Endothelial cell of umbilical vein (primary cell): ENCODE results near the gene SLC8A1. TPM values are rescaled to one million over a fixed set of nuclear protein-coding genes. Genes with fewer than 3 reads are reported as not detected.

ENCODE experiments used
- BruUV-seq: library from RNA; stranded (reverse); fragments of 400-500 nt; replicated peaks from 2 replicates; lab custom pipeline; 2021; lab: Mats Ljungman, UMichigan
- CTCF ChIA-PET: fragments of 300-600, 350-600 bp; sonication (Branson Sonifier 250); formaldehyde crosslinking; loops from one replicate; lab custom pipeline; 2021; ENCODE audit warnings: antibody characterized with exemption, inconsistent platforms; lab: Charles Lee
- POLR2A ChIA-PET: fragments of 300-600, 350-600 bp; sonication (Branson Sonifier 250); formaldehyde crosslinking; loops from one replicate; lab custom pipeline; 2021; ENCODE audit warnings: antibody characterized with exemption, inconsistent platforms; lab: Charles Lee
- DNase-seq: peaks from one replicate; pipeline ENCODE4 v3.0.0-alpha.2; 2011; ENCODE audit warnings: low read depth, low spot score
- FAIRE-seq: peaks from 2 replicates; lab custom pipeline; 2011; peaks lifted over from hg19 to GRCh38; lab: Jason Lieb, UNC
- H2AFZ ChIP-seq: 2 replicates; pipeline ENCODE4 v1.6.0; 2012; ENCODE audit warnings: low read depth, low read length, control low read depth, inconsistent platforms
- H3K27ac ChIP-seq: 2 replicates; pipeline ENCODE4 v1.5.1; 2011; ENCODE audit warnings: low read depth, mild to moderate bottlenecking, control low read depth, low read length, moderate library complexity; ENCODE audit not compliant: insufficient read depth
- H3K27me3 ChIP-seq, 2 experiments: 2 replicates each; pipeline versions ENCODE4 v1.6.0 to v1.6.1; 2011; ENCODE audit warnings: low read length in 2 of 2, mixed read lengths in 1 of 2; ENCODE audit not compliant: control insufficient read depth in 2 of 2, insufficient read depth in 2 of 2
- H3K36me3 ChIP-seq, 2 experiments: 2 replicates in 1 of 2; 3 replicates in 1 of 2; pipeline ENCODE4 v1.5.1; 2011; ENCODE audit warnings: low read length in 2 of 2, mild to moderate bottlenecking in 1 of 2, moderate library complexity in 1 of 2; ENCODE audit not compliant: control insufficient read depth in 2 of 2, insufficient read depth in 2 of 2; ENCODE audit errors: extremely low read depth in 1 of 2
- H3K4me1 ChIP-seq: 3 replicates; pipeline ENCODE4 v1.5.1; 2011; ENCODE audit warnings: mild to moderate bottlenecking, low read length; ENCODE audit not compliant: control insufficient read depth, insufficient read depth; ENCODE audit errors: extremely low read depth
- H3K4me2 ChIP-seq: 2 replicates; pipeline ENCODE4 v1.6.1; 2011; ENCODE audit warnings: low read length, control low read depth, mixed read lengths; ENCODE audit not compliant: insufficient read depth
- H3K4me3 ChIP-seq, 3 experiments: fragments of 200-600 bp in 1 of 3; sonication (generic), shearing (Covaris generic) in 1 of 3; replicated peaks in 1 of 3; 2 replicates each; pipeline ENCODE4 v1.5.1; 2011 to 2016; ENCODE audit warnings: control low read depth in 3 of 3, low read length in 3 of 3, mild to moderate bottlenecking in 2 of 3, inconsistent platforms in 1 of 3, low read depth in 1 of 3, moderate library complexity in 1 of 3; ENCODE audit not compliant: insufficient read depth in 1 of 3
- H3K79me2 ChIP-seq: 2 replicates; pipeline ENCODE4 v1.6.0; 2012; ENCODE audit warnings: low read length, inconsistent platforms; ENCODE audit not compliant: control insufficient read depth, insufficient read depth
- H3K9ac ChIP-seq: replicated peaks from 2 replicates; pipeline ENCODE3; 2011; ENCODE audit warnings: low read length, control low read depth; ENCODE audit not compliant: insufficient read depth; ENCODE audit errors: extremely low read depth
- H3K9me1 ChIP-seq: replicated peaks from 3 replicates; pipeline ENCODE4 v1.6.0; 2011; ENCODE audit warnings: mild to moderate bottlenecking, low read length; ENCODE audit not compliant: control insufficient read depth, insufficient read depth; ENCODE audit errors: extremely low read depth
- H3K9me3 ChIP-seq: replicated peaks from 2 replicates; pipeline ENCODE4 v1.5.1; 2012; ENCODE audit warnings: low read length, inconsistent platforms; ENCODE audit not compliant: control insufficient read depth, insufficient read depth
- H4K20me1 ChIP-seq: replicated peaks from 2 replicates; pipeline ENCODE3; 2011; ENCODE audit warnings: mild to moderate bottlenecking, low read length; ENCODE audit not compliant: control insufficient read depth, insufficient read depth; ENCODE audit errors: extremely low read depth
- CTCF ChIP-seq, 2 donors: IDR thresholded peaks; 1 replicate in 1 of 2; 2 replicates in 1 of 2; pipeline ENCODE4 v1.5.1; 2011; ENCODE audit warnings: low read length in 2 of 2, mild to moderate bottlenecking in 2 of 2, moderate library complexity in 2 of 2, control low read depth in 1 of 2, inconsistent platforms in 1 of 2, low read depth in 1 of 2; ENCODE audit not compliant: insufficient read depth in 1 of 2; ENCODE audit errors: extremely low read depth in 1 of 2
- EZH2 ChIP-seq: IDR thresholded peaks from 2 replicates; pipeline ENCODE4 v1.6.1; 2012; ENCODE audit warnings: borderline replicate concordance, low read depth, mild to moderate bottlenecking, moderate library complexity, low read length, inconsistent platforms; ENCODE audit not compliant: severe bottlenecking
- FOS ChIP-seq: IDR thresholded peaks from 2 replicates; pipeline ENCODE4 v1.6.1; 2011; ENCODE audit warnings: mild to moderate bottlenecking, low read length, moderate library complexity, borderline replicate concordance; ENCODE audit not compliant: insufficient read depth
- GATA2 ChIP-seq: IDR thresholded peaks from 2 replicates; pipeline ENCODE4 v1.7.0; 2011; ENCODE audit warnings: low read depth, mild to moderate bottlenecking, moderate library complexity, mixed read lengths, low read length; ENCODE audit not compliant: insufficient read length, insufficient read depth
- JUN ChIP-seq: IDR thresholded peaks from 2 replicates; pipeline ENCODE4 v1.6.1; 2011; ENCODE audit warnings: borderline replicate concordance, low read depth; ENCODE audit not compliant: insufficient read length, insufficient read depth
- MAX ChIP-seq: IDR thresholded peaks from 2 replicates; pipeline ENCODE4 v1.6.1; 2011; ENCODE audit not compliant: insufficient read depth, insufficient read length
- MYC ChIP-seq: IDR thresholded peaks from one replicate; pipeline ENCODE4 v1.6.1; 2011; ENCODE audit warnings: mild to moderate bottlenecking, low read depth, low read length
- POLR2A ChIP-seq: IDR thresholded peaks from 2 replicates; pipeline ENCODE4 v1.6.1; 2012; ENCODE audit warnings: low read depth, mild to moderate bottlenecking, control low read depth, low read length
- POLR2AphosphoS5 ChIP-seq: IDR thresholded peaks from 2 replicates; pipeline ENCODE4 v1.6.1; 2012; ENCODE audit warnings: low read depth, mild to moderate bottlenecking, control low read depth, low read length, moderate library complexity; ENCODE audit not compliant: insufficient read depth
- dilution Hi-C: fragments of 300-500 bp; cut with MboI; formaldehyde crosslinking; loops from one replicate; pipeline ENCODE4 v1.15.0; 2019; ENCODE audit warnings: low sequenced_read_pairs; ENCODE audit not compliant: extremely low pct_ligation_motif_present
- intact Hi-C: fragments of 100-400 bp; cut with micrococcal nuclease; formaldehyde crosslinking; loops from one replicate; pipeline ENCODE4 v1.10.0; 2022
- polyA plus RNA-seq, 4 experiments: library from polyadenylated mRNA; depleted of rRNA in 3 of 4; stranded (reverse) in 3 of 4; unstranded in 1 of 4; fragments of >200 nt; gene quantifications; 2 replicates each; pipeline versions ENCODE4 v1.2.1 to v1.2.3, GENCODE V29; 2011 to 2012; ENCODE audit warnings: missing spikeins in 1 of 4
- total RNA-seq: library from RNA; stranded (reverse); gene quantifications from 2 replicates; pipeline ENCODE4 v1.2.3, GENCODE V29; 2021

SLC8A1 gene
- total and polyA plus RNA-seq, 2 donors (not counting 3 experiments of a cell fraction or from before 2014, with no cell fraction given), result 0.19 to 1.8 TPM

GRCh38 chr2:40209761-40210160 is 242.1 kb downstream of the SLC8A1 start:
- BruUV-seq, result no TSS peak
- dilution Hi-C loops, result no loop called here
- TF ChIP-seq GATA2, result no peak
- TF ChIP-seq MAX, result no peak
- POLR2A ChIA-PET, result no interaction called here
- Histone ChIP-seq H3K9ac (no peak overlapping the region), H3K4me1 (no peaks in the 10 kb centered on the region), H3K36me3 (no peaks in the 10 kb centered on the region), H4K20me1 (no peaks in the 10 kb centered on the region), H3K9me3 (no peaks in the 10 kb centered on the region), H3K27me3 (peaks cover 0 to 1% of the 10 kb centered on the region in 2 experiments), H3K4me3 (no peak overlapping the region), H2AFZ (no peak overlapping the region), H3K27ac (no peak overlapping the region), H3K79me2 (no peaks in the 10 kb centered on the region), H3K4me2 (no peak overlapping the region), H3K9me1 (no peaks in the 10 kb centered on the region)
- intact Hi-C loops, result loop anchor here (10.0 kb wide), 1 partner anchor 295 kb away; no protein-coding TSS in a partner anchor
- CTCF ChIA-PET, result interaction anchor here (1.1 to 1.4 kb wide), 2 partner anchors 296 to 345 kb away, joined by 3 to 4 read pairs; no protein-coding TSS in a partner anchor
- FAIRE-seq, result no peak
- DNase-seq, result no peak

GRCh38 chr2:40208463-40208862 is 243.4 kb downstream of the SLC8A1 start:
- no peak overlapping the region for H2AFZ ChIP-seq
- H4K20me1 ChIP-seq, result no peaks in the 10 kb centered on the region
- no peaks in the 10 kb centered on the region for H3K36me3 ChIP-seq
- H3K27me3 ChIP-seq, result peaks cover 0 to 1% of the 10 kb centered on the region in 2 experiments
- H3K79me2 ChIP-seq, result no peaks in the 10 kb centered on the region
- ChIA-PET POLR2A (no interaction called here), CTCF (interaction anchor here (0.9 kb wide), 1 partner anchor 295 kb away, joined by 3 read pairs; no protein-coding TSS in a partner anchor)
- no peak overlapping the region for H3K27ac ChIP-seq
- FAIRE-seq, result no peak
- H3K9ac ChIP-seq, result no peak overlapping the region
- intact Hi-C loops (loop anchor here (10.0 kb wide), 1 partner anchor 294 kb away; no protein-coding TSS in a partner anchor), dilution Hi-C loops (no loop called here)
- no peak overlapping the region for H3K4me3 ChIP-seq
- H3K9me1 ChIP-seq, result no peaks in the 10 kb centered on the region
- no peaks in the 10 kb centered on the region for H3K9me3 ChIP-seq
- DNase-seq, result no peak
- H3K4me1 ChIP-seq, result no peaks in the 10 kb centered on the region
- no peak for TF ChIP-seq POLR2A
- no peak for TF ChIP-seq POLR2AphosphoS5
- no peak for TF ChIP-seq GATA2
- TF ChIP-seq MYC, result no peak
- TF ChIP-seq CTCF (IDR thresholded peaks at IDR 0.05; ENCODE audit: extremely low read depth in 1 of 2, insufficient read depth in 1 of 2, low read depth in 1 of 2, low read length in 2 of 2), result no peak
- TF ChIP-seq EZH2, result no peak
- no peak for TF ChIP-seq MAX
- no peak for TF ChIP-seq JUN
- no peak for TF ChIP-seq FOS
- no TSS peak for BruUV-seq
- no peak overlapping the region for H3K4me2 ChIP-seq
